ENCODE measurements around the gene ANKRD60. TPM values are rescaled to one million over a fixed set of nuclear protein-coding genes. Genes with fewer than 3 reads are reported as not detected.

ANKRD60 gene
- total RNA-seq, 1 experiment from 2014 or later = not detected

DNA sequence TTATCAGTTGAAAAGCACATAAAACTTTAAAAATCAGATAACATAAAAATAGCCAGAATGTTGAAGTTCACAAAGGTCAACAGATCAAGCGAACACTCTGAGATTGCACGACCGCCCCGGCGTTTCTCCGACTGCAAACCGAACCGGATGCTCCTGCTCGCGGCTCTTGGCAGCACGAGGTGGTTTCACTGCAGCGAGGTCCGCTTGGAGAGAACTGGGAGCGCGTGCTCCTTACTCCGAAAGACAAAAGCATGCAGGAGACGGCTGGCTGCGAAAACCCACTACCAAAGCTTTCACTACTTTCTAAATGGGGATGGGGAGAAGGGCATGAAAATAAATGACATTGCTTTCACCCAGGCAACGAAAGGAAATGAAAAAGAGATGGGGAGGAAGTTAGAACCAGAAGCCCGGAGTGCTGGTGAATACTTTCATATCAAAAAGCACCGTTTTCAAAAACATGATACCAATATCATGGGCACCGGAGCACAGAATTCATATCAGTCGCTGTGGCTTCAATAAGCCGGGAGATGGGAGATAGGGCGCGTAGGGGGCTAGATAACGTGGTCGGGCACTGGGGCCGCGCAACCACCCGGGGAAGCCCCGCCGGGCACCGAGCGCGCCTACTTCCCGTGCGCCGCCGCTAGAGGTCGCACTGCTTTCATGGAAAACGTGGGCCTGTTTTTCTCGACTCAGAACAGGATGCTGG, 8.3 kb upstream of the ANKRD60 start (continued):
- no peak for TF ChIP-seq GTF2I (CRISPR knock-in tag; conservative IDR thresholded peaks at IDR 0.05)
- peak; percentile 87 for TF ChIP-seq MYBL2 (CRISPR knock-in tag; IDR thresholded peaks at IDR 0.05)
- no peak for TF ChIP-seq NFATC4 (CRISPR knock-in tag; IDR thresholded peaks at IDR 0.05)
- TF ChIP-seq ZNF232 (CRISPR knock-in tag; IDR thresholded peaks at IDR 0.05) = no peak
- peak; percentile 78 for TF ChIP-seq ETV6 (CRISPR knock-in tag; IDR thresholded peaks at IDR 0.05)
- TF ChIP-seq, protein P1, sequence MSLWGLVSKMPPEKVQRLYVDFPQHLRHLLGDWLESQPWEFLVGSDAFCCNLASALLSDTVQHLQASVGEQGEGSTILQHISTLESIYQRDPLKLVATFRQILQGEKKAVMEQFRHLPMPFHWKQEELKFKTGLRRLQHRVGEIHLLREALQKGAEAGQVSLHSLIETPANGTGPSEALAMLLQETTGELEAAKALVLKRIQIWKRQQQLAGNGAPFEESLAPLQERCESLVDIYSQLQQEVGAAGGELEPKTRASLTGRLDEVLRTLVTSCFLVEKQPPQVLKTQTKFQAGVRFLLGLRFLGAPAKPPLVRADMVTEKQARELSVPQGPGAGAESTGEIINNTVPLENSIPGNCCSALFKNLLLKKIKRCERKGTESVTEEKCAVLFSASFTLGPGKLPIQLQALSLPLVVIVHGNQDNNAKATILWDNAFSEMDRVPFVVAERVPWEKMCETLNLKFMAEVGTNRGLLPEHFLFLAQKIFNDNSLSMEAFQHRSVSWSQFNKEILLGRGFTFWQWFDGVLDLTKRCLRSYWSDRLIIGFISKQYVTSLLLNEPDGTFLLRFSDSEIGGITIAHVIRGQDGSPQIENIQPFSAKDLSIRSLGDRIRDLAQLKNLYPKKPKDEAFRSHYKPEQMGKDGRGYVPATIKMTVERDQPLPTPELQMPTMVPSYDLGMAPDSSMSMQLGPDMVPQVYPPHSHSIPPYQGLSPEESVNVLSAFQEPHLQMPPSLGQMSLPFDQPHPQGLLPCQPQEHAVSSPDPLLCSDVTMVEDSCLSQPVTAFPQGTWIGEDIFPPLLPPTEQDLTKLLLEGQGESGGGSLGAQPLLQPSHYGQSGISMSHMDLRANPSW (CRISPR knock-in tag; conservative IDR thresholded peaks at IDR 0.05; ENCODE audit: low read depth) = no peak
- TF ChIP-seq ATF1 (CRISPR knock-in tag; IDR thresholded peaks at IDR 0.05) = no peak
- TF ChIP-seq RELA (CRISPR knock-in tag; IDR thresholded peaks at IDR 0.05; ENCODE audit: borderline replicate concordance) = no peak
- TF ChIP-seq, protein P2, sequence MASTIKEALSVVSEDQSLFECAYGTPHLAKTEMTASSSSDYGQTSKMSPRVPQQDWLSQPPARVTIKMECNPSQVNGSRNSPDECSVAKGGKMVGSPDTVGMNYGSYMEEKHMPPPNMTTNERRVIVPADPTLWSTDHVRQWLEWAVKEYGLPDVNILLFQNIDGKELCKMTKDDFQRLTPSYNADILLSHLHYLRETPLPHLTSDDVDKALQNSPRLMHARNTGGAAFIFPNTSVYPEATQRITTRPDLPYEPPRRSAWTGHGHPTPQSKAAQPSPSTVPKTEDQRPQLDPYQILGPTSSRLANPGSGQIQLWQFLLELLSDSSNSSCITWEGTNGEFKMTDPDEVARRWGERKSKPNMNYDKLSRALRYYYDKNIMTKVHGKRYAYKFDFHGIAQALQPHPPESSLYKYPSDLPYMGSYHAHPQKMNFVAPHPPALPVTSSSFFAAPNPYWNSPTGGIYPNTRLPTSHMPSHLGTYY (CRISPR knock-in tag; IDR thresholded peaks at IDR 0.05) = no peak
- TF ChIP-seq, protein P3, sequence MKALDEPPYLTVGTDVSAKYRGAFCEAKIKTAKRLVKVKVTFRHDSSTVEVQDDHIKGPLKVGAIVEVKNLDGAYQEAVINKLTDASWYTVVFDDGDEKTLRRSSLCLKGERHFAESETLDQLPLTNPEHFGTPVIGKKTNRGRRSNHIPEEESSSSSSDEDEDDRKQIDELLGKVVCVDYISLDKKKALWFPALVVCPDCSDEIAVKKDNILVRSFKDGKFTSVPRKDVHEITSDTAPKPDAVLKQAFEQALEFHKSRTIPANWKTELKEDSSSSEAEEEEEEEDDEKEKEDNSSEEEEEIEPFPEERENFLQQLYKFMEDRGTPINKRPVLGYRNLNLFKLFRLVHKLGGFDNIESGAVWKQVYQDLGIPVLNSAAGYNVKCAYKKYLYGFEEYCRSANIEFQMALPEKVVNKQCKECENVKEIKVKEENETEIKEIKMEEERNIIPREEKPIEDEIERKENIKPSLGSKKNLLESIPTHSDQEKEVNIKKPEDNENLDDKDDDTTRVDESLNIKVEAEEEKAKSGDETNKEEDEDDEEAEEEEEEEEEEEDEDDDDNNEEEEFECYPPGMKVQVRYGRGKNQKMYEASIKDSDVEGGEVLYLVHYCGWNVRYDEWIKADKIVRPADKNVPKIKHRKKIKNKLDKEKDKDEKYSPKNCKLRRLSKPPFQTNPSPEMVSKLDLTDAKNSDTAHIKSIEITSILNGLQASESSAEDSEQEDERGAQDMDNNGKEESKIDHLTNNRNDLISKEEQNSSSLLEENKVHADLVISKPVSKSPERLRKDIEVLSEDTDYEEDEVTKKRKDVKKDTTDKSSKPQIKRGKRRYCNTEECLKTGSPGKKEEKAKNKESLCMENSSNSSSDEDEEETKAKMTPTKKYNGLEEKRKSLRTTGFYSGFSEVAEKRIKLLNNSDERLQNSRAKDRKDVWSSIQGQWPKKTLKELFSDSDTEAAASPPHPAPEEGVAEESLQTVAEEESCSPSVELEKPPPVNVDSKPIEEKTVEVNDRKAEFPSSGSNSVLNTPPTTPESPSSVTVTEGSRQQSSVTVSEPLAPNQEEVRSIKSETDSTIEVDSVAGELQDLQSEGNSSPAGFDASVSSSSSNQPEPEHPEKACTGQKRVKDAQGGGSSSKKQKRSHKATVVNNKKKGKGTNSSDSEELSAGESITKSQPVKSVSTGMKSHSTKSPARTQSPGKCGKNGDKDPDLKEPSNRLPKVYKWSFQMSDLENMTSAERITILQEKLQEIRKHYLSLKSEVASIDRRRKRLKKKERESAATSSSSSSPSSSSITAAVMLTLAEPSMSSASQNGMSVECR (CRISPR knock-in tag; IDR thresholded peaks at IDR 0.05; ENCODE audit: borderline replicate concordance) = peak; percentile 35; the same call in 1 of the 2 replicates
- TF ChIP-seq CREB1 (CRISPR knock-in tag; IDR thresholded peaks at IDR 0.05) = 0 out of 2 replicates have a peak, but pooled peaks have one; percentile 30
- TF ChIP-seq, protein P4, sequence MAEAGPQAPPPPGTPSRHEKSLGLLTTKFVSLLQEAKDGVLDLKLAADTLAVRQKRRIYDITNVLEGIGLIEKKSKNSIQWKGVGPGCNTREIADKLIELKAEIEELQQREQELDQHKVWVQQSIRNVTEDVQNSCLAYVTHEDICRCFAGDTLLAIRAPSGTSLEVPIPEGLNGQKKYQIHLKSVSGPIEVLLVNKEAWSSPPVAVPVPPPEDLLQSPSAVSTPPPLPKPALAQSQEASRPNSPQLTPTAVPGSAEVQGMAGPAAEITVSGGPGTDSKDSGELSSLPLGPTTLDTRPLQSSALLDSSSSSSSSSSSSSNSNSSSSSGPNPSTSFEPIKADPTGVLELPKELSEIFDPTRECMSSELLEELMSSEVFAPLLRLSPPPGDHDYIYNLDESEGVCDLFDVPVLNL (CRISPR knock-in tag; IDR thresholded peaks at IDR 0.05; ENCODE audit: borderline replicate concordance, low read depth) = no peak
- TF ChIP-seq, protein P5, sequence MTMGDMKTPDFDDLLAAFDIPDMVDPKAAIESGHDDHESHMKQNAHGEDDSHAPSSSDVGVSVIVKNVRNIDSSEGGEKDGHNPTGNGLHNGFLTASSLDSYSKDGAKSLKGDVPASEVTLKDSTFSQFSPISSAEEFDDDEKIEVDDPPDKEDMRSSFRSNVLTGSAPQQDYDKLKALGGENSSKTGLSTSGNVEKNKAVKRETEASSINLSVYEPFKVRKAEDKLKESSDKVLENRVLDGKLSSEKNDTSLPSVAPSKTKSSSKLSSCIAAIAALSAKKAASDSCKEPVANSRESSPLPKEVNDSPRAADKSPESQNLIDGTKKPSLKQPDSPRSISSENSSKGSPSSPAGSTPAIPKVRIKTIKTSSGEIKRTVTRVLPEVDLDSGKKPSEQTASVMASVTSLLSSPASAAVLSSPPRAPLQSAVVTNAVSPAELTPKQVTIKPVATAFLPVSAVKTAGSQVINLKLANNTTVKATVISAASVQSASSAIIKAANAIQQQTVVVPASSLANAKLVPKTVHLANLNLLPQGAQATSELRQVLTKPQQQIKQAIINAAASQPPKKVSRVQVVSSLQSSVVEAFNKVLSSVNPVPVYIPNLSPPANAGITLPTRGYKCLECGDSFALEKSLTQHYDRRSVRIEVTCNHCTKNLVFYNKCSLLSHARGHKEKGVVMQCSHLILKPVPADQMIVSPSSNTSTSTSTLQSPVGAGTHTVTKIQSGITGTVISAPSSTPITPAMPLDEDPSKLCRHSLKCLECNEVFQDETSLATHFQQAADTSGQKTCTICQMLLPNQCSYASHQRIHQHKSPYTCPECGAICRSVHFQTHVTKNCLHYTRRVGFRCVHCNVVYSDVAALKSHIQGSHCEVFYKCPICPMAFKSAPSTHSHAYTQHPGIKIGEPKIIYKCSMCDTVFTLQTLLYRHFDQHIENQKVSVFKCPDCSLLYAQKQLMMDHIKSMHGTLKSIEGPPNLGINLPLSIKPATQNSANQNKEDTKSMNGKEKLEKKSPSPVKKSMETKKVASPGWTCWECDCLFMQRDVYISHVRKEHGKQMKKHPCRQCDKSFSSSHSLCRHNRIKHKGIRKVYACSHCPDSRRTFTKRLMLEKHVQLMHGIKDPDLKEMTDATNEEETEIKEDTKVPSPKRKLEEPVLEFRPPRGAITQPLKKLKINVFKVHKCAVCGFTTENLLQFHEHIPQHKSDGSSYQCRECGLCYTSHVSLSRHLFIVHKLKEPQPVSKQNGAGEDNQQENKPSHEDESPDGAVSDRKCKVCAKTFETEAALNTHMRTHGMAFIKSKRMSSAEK (CRISPR knock-in tag; IDR thresholded peaks at IDR 0.05; ENCODE audit: borderline replicate concordance) = no peak
- no peak for TF ChIP-seq RORB (CRISPR knock-in tag; IDR thresholded peaks at IDR 0.05)
- TF ChIP-seq, protein P6, sequence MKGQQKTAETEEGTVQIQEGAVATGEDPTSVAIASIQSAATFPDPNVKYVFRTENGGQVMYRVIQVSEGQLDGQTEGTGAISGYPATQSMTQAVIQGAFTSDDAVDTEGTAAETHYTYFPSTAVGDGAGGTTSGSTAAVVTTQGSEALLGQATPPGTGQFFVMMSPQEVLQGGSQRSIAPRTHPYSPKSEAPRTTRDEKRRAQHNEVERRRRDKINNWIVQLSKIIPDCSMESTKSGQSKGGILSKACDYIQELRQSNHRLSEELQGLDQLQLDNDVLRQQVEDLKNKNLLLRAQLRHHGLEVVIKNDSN (CRISPR knock-in tag; IDR thresholded peaks at IDR 0.05) = peak; percentile 42; the same call in 1 of the 2 replicates
- TF ChIP-seq ZNF423 (CRISPR knock-in tag; IDR thresholded peaks at IDR 0.05) = no peak
- TF ChIP-seq, protein P7, sequence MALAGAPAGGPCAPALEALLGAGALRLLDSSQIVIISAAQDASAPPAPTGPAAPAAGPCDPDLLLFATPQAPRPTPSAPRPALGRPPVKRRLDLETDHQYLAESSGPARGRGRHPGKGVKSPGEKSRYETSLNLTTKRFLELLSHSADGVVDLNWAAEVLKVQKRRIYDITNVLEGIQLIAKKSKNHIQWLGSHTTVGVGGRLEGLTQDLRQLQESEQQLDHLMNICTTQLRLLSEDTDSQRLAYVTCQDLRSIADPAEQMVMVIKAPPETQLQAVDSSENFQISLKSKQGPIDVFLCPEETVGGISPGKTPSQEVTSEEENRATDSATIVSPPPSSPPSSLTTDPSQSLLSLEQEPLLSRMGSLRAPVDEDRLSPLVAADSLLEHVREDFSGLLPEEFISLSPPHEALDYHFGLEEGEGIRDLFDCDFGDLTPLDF (CRISPR knock-in tag; IDR thresholded peaks at IDR 0.05) = peak; percentile 76; the same call in 1 of the 2 replicates
- TF ChIP-seq TCF7 (CRISPR knock-in tag; IDR thresholded peaks at IDR 0.05; ENCODE audit: low read depth) = no peak
- TF ChIP-seq SP1 (CRISPR knock-in tag; conservative IDR thresholded peaks at IDR 0.05) = peak; percentile 44; the same call in 1 of the 2 replicates
- no peak for TF ChIP-seq ZNF219 (CRISPR knock-in tag; IDR thresholded peaks at IDR 0.05; ENCODE audit: borderline replicate concordance)
- no peak for TF ChIP-seq JAZF1 (CRISPR knock-in tag; IDR thresholded peaks at IDR 0.05)

Data from WTC11 (cell line).